ENCODE results near the gene OR10D3.

The OR10D3 gene

GRCh38 chr11:124190298-124191139, 7.4 kb downstream of the OR10D3 start:
- Histone ChIP-seq H3K4me2 (ENCODE audit: insufficient read depth, low read length) (no peak overlapping the region), H3K9ac (ENCODE audit: low read depth, low read length) (no peak overlapping the region), H3K27me3 (ENCODE audit: insufficient read depth, low read length, poor library complexity) (peaks cover 23% of the 10 kb centered on the region), H4K20me1 (ENCODE audit: insufficient read depth, low read length) (no peaks in the 10 kb centered on the region), H3K4me3 (ENCODE audit: low read depth in 1 of 2, low read length in 2 of 2) (no peak overlapping the region), H3K79me2 (ENCODE audit: insufficient read depth, low read length) (no peaks in the 10 kb centered on the region), H2AFZ (ENCODE audit: low read depth, low read length) (no peak overlapping the region), H3K9me3 (ENCODE audit: insufficient read depth, low read length, severe bottlenecking) (no peaks in the 10 kb centered on the region), H3K27ac (ENCODE audit: low read length) (no peak overlapping the region), H3K4me1 (ENCODE audit: insufficient read depth, low read length) (no peaks in the 10 kb centered on the region), H3K36me3 (ENCODE audit: insufficient read depth, low read length) (no peaks in the 10 kb centered on the region)
- no peak for ATAC-seq (ENCODE audit: insufficient read depth, low read depth)
- DNase-seq = no peak
- TF ChIP-seq EZH2 (IDR thresholded peaks at IDR 0.05; ENCODE audit: borderline replicate concordance, low read depth, low read length, severe bottlenecking) = no peak
- no peak for TF ChIP-seq CTCF (IDR thresholded peaks at IDR 0.05; ENCODE audit: borderline replicate concordance, extremely low read depth, low read length, poor library complexity, severe bottlenecking)

DNA sequence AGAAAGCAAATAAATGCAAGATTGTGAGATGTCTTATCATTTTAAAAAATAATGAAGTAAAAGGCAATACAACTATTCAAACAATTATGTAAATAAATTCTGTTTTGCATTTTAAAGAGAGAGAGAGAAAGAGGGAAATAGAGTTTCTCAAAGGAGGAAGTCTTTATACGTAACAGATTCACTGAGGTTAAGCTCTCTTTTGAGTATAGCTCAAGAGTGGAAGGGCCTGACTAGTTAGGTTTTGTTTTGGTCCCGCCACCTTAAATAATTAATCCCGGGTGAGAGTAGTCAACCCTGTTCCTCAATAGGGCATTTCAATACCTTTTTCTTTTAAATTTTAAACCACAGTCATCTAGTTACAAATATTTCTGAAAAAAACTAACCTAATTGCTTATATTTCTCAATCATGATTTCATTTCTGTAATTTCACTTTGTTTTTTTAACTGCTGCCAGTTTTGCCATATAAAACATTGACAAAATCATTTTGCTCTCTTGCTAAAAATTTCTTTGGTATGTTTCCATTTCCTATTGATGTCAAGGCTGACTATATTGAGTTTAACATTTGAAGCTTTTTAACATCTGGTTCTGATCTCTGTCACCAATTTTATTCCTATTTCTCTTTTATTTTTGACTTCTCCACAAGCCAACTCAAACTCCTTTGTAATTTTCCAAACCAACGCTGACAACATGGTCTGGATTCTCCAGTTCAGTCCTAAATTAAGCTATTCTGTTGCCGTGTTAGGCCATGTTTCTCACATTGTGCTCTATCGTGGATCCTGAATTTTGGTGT, 10.3 kb downstream of the OR10D3 start:
- Histone ChIP-seq H3K9me3 (ENCODE audit: insufficient read depth, low read length, severe bottlenecking) (no peaks in the 10 kb centered on the region), H3K27ac (ENCODE audit: low read length) (no peak overlapping the region), H3K79me2 (ENCODE audit: insufficient read depth, low read length) (no peaks in the 10 kb centered on the region), H3K4me2 (ENCODE audit: insufficient read depth, low read length) (no peak overlapping the region), H3K4me1 (ENCODE audit: insufficient read depth, low read length) (no peaks in the 10 kb centered on the region), H3K9ac (ENCODE audit: low read depth, low read length) (no peak overlapping the region), H2AFZ (ENCODE audit: low read depth, low read length) (no peak overlapping the region), H3K36me3 (ENCODE audit: insufficient read depth, low read length) (no peaks in the 10 kb centered on the region), H4K20me1 (ENCODE audit: insufficient read depth, low read length) (no peaks in the 10 kb centered on the region), H3K27me3 (ENCODE audit: insufficient read depth, low read length, poor library complexity) (peaks cover 16% of the 10 kb centered on the region), H3K4me3 (ENCODE audit: low read depth in 1 of 2, low read length in 2 of 2) (no peak overlapping the region)
- no peak for ATAC-seq (ENCODE audit: insufficient read depth, low read depth)
- DNase-seq = no peak
- no peak for TF ChIP-seq EZH2 (IDR thresholded peaks at IDR 0.05; ENCODE audit: borderline replicate concordance, low read depth, low read length, severe bottlenecking)
- TF ChIP-seq CTCF (IDR thresholded peaks at IDR 0.05; ENCODE audit: borderline replicate concordance, extremely low read depth, low read length, poor library complexity, severe bottlenecking) = no peak

GRCh38 chr11:124194293-124195188, 11.4 kb downstream of the OR10D3 start:
- no peak overlapping the region for H3K9ac ChIP-seq (ENCODE audit: low read depth, low read length)
- ATAC-seq (ENCODE audit: insufficient read depth, low read depth) (no peak), DNase-seq (no peak)
- no peaks in the 10 kb centered on the region for H4K20me1 ChIP-seq (ENCODE audit: insufficient read depth, low read length)
- no peaks in the 10 kb centered on the region for H3K9me3 ChIP-seq (ENCODE audit: insufficient read depth, low read length, severe bottlenecking)
- peaks cover 10% of the 10 kb centered on the region for H3K27me3 ChIP-seq (ENCODE audit: insufficient read depth, low read length, poor library complexity)
- H3K27ac ChIP-seq (ENCODE audit: low read length) = no peak overlapping the region
- H3K4me3 ChIP-seq (ENCODE audit: low read depth in 1 of 2, low read length in 2 of 2) = no peak overlapping the region
- no peak for TF ChIP-seq EZH2 (IDR thresholded peaks at IDR 0.05; ENCODE audit: borderline replicate concordance, low read depth, low read length, severe bottlenecking)
- H3K4me2 ChIP-seq (ENCODE audit: insufficient read depth, low read length) = no peak overlapping the region
- no peaks in the 10 kb centered on the region for H3K36me3 ChIP-seq (ENCODE audit: insufficient read depth, low read length)
- H3K79me2 ChIP-seq (ENCODE audit: insufficient read depth, low read length) = no peaks in the 10 kb centered on the region
- H3K4me1 ChIP-seq (ENCODE audit: insufficient read depth, low read length) = no peaks in the 10 kb centered on the region
- H2AFZ ChIP-seq (ENCODE audit: low read depth, low read length) = no peak overlapping the region

All from DND-41 (cell line).